ENCODE results near the gene STAMBPL1.
A peak's percentile ranks its signal among the peaks of the same experiment; 100 is the strongest.
"Not testable (repeated sequence)": the region's sequence is repeated elsewhere in the genome, so short reads cannot be mapped to it uniquely, and the experiment has no call there.

STAMBPL1 gene

DNA sequence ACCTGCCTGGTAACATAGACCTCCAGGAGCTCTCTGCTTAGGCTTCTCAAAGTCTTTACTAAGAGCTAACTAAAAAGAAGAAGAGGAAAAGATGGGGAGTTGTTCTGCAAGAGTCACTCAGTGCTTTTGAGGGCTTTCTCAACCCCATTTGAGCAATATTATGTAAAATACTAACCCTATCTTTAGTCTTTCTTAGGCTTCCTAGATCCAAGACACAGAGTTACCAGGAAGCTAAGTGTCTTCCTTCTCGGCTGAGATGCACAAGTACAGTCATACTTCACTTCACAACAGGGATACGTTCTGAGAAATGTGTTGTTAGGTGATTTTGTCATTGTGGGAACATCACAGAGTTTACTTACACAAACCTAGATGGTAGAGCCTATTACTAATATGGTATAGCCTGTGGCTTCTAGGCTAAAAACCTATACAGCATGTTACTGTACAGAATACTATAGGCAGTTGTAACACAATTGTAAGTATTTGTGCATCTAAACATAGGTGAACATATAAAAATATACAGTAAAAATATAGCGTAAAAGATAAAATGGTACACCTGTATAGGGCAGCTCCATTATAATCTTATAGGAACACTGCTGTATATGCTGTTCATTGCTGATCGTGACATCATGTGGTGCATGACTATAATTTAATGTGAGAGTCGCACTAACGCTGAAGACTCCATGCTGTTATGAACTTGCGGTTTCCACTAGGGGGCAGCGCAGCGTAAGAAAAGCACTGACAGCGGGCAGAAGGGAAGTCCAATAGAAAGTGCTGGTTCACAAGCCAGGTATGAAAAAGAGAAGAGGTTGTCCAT, 44.7 kb upstream of the STAMBPL1 start:
- Histone ChIP-seq H3K79me2 (ENCODE audit: insufficient read depth, low read length) (no peaks in the 10 kb centered on the region), H3K4me1 (ENCODE audit: insufficient read depth, low read length, poor library complexity, severe bottlenecking) (peaks cover 38% of the 10 kb centered on the region), H3K9ac (ENCODE audit: low read depth, low read length, poor library complexity, severe bottlenecking) (no peak overlapping the region), H2AFZ (ENCODE audit: low read length) (peak overlapping the region; percentile 71), H3K9me2 (replicated peaks; ENCODE audit: low read depth, low read length) (no peaks in the 10 kb centered on the region), H3K4me2 (ENCODE audit: low read depth, low read length, poor library complexity, severe bottlenecking) (peak overlapping the region; percentile 5), H3F3A (ENCODE audit: low read depth) (no peaks in the 10 kb centered on the region), H3K4me3 (ENCODE audit: low read length, poor library complexity, severe bottlenecking) (no peak overlapping the region), H3K9me3 (ENCODE audit: insufficient read depth, low read depth, low read length) (no peaks in the 10 kb centered on the region), H3K27me3 (ENCODE audit: insufficient read depth, low read length, poor library complexity, severe bottlenecking) (no peaks in the 10 kb centered on the region), H3K36me3 (ENCODE audit: insufficient read depth, low read length) (no peaks in the 10 kb centered on the region), H4K20me1 (ENCODE audit: insufficient read depth, low read length, poor library complexity, severe bottlenecking) (no peaks in the 10 kb centered on the region)
- TF ChIP-seq, protein P1, sequence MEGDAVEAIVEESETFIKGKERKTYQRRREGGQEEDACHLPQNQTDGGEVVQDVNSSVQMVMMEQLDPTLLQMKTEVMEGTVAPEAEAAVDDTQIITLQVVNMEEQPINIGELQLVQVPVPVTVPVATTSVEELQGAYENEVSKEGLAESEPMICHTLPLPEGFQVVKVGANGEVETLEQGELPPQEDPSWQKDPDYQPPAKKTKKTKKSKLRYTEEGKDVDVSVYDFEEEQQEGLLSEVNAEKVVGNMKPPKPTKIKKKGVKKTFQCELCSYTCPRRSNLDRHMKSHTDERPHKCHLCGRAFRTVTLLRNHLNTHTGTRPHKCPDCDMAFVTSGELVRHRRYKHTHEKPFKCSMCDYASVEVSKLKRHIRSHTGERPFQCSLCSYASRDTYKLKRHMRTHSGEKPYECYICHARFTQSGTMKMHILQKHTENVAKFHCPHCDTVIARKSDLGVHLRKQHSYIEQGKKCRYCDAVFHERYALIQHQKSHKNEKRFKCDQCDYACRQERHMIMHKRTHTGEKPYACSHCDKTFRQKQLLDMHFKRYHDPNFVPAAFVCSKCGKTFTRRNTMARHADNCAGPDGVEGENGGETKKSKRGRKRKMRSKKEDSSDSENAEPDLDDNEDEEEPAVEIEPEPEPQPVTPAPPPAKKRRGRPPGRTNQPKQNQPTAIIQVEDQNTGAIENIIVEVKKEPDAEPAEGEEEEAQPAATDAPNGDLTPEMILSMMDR (conservative IDR thresholded peaks at IDR 0.05; ENCODE audit: low read length) = peak; percentile 96
- no peak for TF ChIP-seq EZH2phosphoT487 (IDR thresholded peaks at IDR 0.05; ENCODE audit: borderline replicate concordance)

DNA sequence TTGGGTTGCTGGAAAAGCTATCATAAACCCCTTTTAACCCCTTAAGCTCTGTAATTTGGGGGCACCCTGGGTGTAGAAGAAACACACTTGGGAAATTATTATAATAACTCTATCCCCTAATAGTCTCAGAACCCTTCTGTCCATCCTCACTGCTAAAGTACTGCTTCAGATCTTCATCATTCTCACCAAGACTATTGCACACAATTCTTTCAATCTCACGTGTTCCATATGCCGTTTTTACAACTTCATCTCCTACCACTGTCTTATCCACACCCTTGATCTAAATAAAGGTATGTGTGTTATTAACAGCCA, 44.2 kb upstream of the STAMBPL1 start:
- no peaks in the 10 kb centered on the region for H3K9me2 ChIP-seq (replicated peaks; ENCODE audit: low read depth, low read length)
- H4K20me1 ChIP-seq (ENCODE audit: insufficient read depth, low read length, poor library complexity, severe bottlenecking) = no peaks in the 10 kb centered on the region
- H3K36me3 ChIP-seq (ENCODE audit: insufficient read depth, low read length) = no peaks in the 10 kb centered on the region
- no peaks in the 10 kb centered on the region for H3F3A ChIP-seq (ENCODE audit: low read depth)
- no peak overlapping the region for H3K4me2 ChIP-seq (ENCODE audit: low read depth, low read length, poor library complexity, severe bottlenecking)
- H3K9me3 ChIP-seq (ENCODE audit: insufficient read depth, low read depth, low read length) = no peaks in the 10 kb centered on the region
- H2AFZ ChIP-seq (ENCODE audit: low read length) = peak overlapping the region; percentile 3; the same call in 1 of the 2 replicates
- no peak overlapping the region for H3K4me3 ChIP-seq (ENCODE audit: low read length, poor library complexity, severe bottlenecking)
- no peaks in the 10 kb centered on the region for H3K27me3 ChIP-seq (ENCODE audit: insufficient read depth, low read length, poor library complexity, severe bottlenecking)
- no peaks in the 10 kb centered on the region for H3K79me2 ChIP-seq (ENCODE audit: insufficient read depth, low read length)
- H3K9ac ChIP-seq (ENCODE audit: low read depth, low read length, poor library complexity, severe bottlenecking) = no peak overlapping the region
- peaks cover 38% of the 10 kb centered on the region for H3K4me1 ChIP-seq (ENCODE audit: insufficient read depth, low read length, poor library complexity, severe bottlenecking)
- TF ChIP-seq, protein P1 (conservative IDR thresholded peaks at IDR 0.05; ENCODE audit: low read length) = no peak
- TF ChIP-seq EZH2phosphoT487 (IDR thresholded peaks at IDR 0.05; ENCODE audit: borderline replicate concordance) = no peak

DNA sequence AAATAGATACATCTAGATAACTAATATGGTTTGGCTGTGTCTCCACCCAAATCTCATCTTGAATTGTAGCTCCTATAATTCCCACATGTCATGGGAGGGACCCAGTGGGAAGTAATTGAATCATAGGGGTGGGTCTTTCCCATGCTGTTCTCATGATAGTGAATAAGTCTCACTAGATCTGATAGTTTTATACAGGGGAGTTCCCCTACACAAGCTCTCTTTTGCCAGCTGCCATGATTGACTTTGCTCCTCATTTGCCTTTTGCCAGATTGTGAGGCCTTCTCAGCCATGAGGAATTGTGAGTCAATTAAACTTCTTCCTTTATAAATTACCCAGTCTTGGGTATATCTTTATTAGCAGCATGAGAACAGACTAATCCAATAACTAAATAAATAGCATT, 42.4 kb upstream of the STAMBPL1 start:
- H2AFZ ChIP-seq (ENCODE audit: low read length); H3F3A ChIP-seq (ENCODE audit: low read depth); H3K4me3 ChIP-seq (ENCODE audit: low read length, poor library complexity, severe bottlenecking); H3K9me3 ChIP-seq (ENCODE audit: insufficient read depth, low read depth, low read length); H4K20me1 ChIP-seq (ENCODE audit: insufficient read depth, low read length, poor library complexity, severe bottlenecking); H3K36me3 ChIP-seq (ENCODE audit: insufficient read depth, low read length); H3K9ac ChIP-seq (ENCODE audit: low read depth, low read length, poor library complexity, severe bottlenecking); H3K27me3 ChIP-seq (ENCODE audit: insufficient read depth, low read length, poor library complexity, severe bottlenecking); H3K79me2 ChIP-seq (ENCODE audit: insufficient read depth, low read length); H3K9me2 ChIP-seq (replicated peaks; ENCODE audit: low read depth, low read length); H3K4me2 ChIP-seq (ENCODE audit: low read depth, low read length, poor library complexity, severe bottlenecking): not testable (repeated sequence)
- peaks cover 24% of the 10 kb centered on the region for H3K4me1 ChIP-seq (ENCODE audit: insufficient read depth, low read length, poor library complexity, severe bottlenecking)

DNA sequence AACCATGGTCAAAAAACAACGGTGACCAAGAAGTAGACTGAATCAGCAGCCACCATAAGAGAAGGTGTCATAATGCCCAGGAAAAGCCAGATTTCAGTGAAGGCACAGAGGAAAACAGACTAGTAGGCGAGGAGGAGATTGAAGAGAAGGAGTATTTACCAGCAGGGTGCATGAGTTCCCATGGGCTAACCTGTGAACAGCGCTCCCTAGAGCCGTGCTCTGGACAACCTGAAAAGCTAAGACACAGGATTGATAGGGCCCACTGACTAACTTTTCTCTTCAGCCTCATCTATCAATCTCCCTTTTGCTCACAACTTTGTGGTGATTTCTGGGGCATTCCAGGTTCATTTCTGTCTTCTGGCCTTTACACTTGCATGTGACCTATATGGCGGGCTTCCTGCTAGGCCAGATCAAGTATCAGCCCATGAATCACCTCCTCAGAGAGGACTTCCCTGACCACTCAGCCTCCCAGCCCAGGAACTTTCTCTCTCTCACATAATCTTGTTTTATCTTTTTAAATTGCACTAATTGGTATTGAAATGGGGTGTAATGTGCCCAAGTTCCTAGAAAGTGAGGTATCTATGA, 41.2 kb upstream of the STAMBPL1 start:
- Histone ChIP-seq H3K4me1 (ENCODE audit: insufficient read depth, low read length, poor library complexity, severe bottlenecking) (peaks cover 12% of the 10 kb centered on the region), H3K36me3 (ENCODE audit: insufficient read depth, low read length) (no peaks in the 10 kb centered on the region), H3K79me2 (ENCODE audit: insufficient read depth, low read length) (no peaks in the 10 kb centered on the region), H3K4me3 (ENCODE audit: low read length, poor library complexity, severe bottlenecking) (no peak overlapping the region), H3K4me2 (ENCODE audit: low read depth, low read length, poor library complexity, severe bottlenecking) (no peak overlapping the region), H3K27me3 (ENCODE audit: insufficient read depth, low read length, poor library complexity, severe bottlenecking) (no peaks in the 10 kb centered on the region), H4K20me1 (ENCODE audit: insufficient read depth, low read length, poor library complexity, severe bottlenecking) (no peaks in the 10 kb centered on the region), H3K9me3 (ENCODE audit: insufficient read depth, low read depth, low read length) (no peaks in the 10 kb centered on the region), H3K9me2 (replicated peaks; ENCODE audit: low read depth, low read length) (no peaks in the 10 kb centered on the region), H2AFZ (ENCODE audit: low read length) (no peak overlapping the region), H3K9ac (ENCODE audit: low read depth, low read length, poor library complexity, severe bottlenecking) (no peak overlapping the region), H3F3A (ENCODE audit: low read depth) (no peaks in the 10 kb centered on the region)
- TF ChIP-seq, protein P1 (conservative IDR thresholded peaks at IDR 0.05; ENCODE audit: low read length) = no peak
- TF ChIP-seq EZH2phosphoT487 (IDR thresholded peaks at IDR 0.05; ENCODE audit: borderline replicate concordance) = no peak
